Right atrium auricular region (tissue), 2 donors: Measurements from ENCODE around the gene RNF213. TPM values are rescaled to one million over a fixed set of nuclear protein-coding genes. Genes with fewer than 3 reads are reported as not detected.
"Not testable (repeated sequence)": the region's sequence is repeated elsewhere in the genome, so short reads cannot be mapped to it uniquely, and the experiment has no call there.

Experiments used
- DNase-seq: peaks from one replicate; pipeline ENCODE4 v3.0.0-alpha.2; 2019; ENCODE audit warnings: low spot score
- H3K27ac ChIP-seq, 2 donors: fragments of 200-600 bp; sonication (generic); 1 replicate in 1 of 2; 2 replicates in 1 of 2; pipeline ENCODE4 v1.5.1; 2016 to 2019
- H3K27me3 ChIP-seq, 2 donors: fragments of 200-600 bp; sonication (generic); one replicate each; pipeline versions ENCODE4 v1.5.1 to v1.6.0; 2017 to 2019
- H3K36me3 ChIP-seq: fragments of 200-600 bp; sonication (generic); one replicate; pipeline ENCODE4 v1.5.1; 2016
- H3K4me1 ChIP-seq, 2 donors: fragments of 200-600 bp; sonication (generic); one replicate each; pipeline versions ENCODE4 v1.5.1 to v1.6.0; 2017 to 2019
- H3K4me3 ChIP-seq, 2 donors: fragments of 200-600 bp; sonication (generic); 1 replicate in 1 of 2; 2 replicates in 1 of 2; pipeline ENCODE4 v1.5.1; 2017 to 2019; ENCODE audit warnings: mild to moderate bottlenecking in 1 of 2, moderate library complexity in 1 of 2
- H3K9me3 ChIP-seq, 2 donors: fragments of 200-600 bp; sonication (generic); one replicate each; pipeline ENCODE4 v1.5.1; 2019
- total RNA-seq, 2 donors: library from RNA; depleted of rRNA; stranded (reverse); fragments of >200 nt; gene quantifications; one replicate each; pipeline ENCODE4 v1.1.0, GENCODE V29; 2016
- TF ChIP-seq, protein P1 (sequence below), 2 donors: fragments of 200-600 bp; sonication (generic); IDR thresholded peaks; one replicate each; pipeline ENCODE4 v1.5.1; 2019; ENCODE audit warnings: antibody characterized with exemption in 2 of 2

Gene RNF213
- total RNA-seq, 2 donors from 2014 or later, result 27.3 to 36.8 TPM

DNA sequence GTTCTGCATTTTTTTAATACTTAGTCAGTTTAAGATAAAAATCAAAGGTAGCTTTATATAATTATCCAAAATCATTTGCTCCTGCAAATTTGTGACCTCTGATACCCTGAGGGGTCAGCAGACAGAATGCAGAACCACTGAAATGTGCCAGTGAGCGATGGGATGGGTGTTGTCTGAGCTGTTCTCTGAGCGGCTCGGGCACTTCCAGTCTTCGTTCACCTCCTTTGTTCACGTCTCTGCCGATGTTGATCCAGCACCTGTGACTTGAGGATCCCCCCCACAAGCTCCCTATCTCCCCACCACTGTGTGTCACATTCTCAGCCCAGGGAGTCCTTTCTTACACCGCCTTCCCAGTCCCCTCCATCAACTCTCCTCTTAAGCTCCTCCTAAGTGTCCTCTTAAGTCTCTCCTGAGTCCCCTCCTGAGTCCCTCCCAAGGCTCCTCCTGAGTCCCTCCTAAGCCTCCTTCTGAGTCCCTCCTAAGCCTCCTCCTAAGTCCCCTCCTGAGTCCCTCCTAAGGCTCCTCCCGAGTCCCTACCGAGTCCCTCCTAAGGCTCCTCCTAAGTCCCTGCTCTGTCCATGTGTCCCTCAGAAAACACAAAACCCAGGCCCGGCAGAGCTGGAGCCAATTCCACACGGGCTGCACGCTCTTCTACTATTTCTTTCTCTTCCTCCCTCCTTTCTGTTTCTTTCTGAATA, 47.5 kb downstream of the RNF213 start:
- Histone ChIP-seq H3K27me3 (no peaks in the 10 kb centered on the region), H3K4me1 (no peaks in the 10 kb centered on the region), H3K27ac (no peak overlapping the region), H3K9me3 (peaks cover 0 to 15% of the 10 kb centered on the region in 2 donors), H3K36me3 (peaks cover 87% of the 10 kb centered on the region), H3K4me3 (no peak overlapping the region)
- TF ChIP-seq, protein P1, sequence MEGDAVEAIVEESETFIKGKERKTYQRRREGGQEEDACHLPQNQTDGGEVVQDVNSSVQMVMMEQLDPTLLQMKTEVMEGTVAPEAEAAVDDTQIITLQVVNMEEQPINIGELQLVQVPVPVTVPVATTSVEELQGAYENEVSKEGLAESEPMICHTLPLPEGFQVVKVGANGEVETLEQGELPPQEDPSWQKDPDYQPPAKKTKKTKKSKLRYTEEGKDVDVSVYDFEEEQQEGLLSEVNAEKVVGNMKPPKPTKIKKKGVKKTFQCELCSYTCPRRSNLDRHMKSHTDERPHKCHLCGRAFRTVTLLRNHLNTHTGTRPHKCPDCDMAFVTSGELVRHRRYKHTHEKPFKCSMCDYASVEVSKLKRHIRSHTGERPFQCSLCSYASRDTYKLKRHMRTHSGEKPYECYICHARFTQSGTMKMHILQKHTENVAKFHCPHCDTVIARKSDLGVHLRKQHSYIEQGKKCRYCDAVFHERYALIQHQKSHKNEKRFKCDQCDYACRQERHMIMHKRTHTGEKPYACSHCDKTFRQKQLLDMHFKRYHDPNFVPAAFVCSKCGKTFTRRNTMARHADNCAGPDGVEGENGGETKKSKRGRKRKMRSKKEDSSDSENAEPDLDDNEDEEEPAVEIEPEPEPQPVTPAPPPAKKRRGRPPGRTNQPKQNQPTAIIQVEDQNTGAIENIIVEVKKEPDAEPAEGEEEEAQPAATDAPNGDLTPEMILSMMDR (IDR thresholded peaks at IDR 0.05), result no peak
- no peak for DNase-seq

DNA sequence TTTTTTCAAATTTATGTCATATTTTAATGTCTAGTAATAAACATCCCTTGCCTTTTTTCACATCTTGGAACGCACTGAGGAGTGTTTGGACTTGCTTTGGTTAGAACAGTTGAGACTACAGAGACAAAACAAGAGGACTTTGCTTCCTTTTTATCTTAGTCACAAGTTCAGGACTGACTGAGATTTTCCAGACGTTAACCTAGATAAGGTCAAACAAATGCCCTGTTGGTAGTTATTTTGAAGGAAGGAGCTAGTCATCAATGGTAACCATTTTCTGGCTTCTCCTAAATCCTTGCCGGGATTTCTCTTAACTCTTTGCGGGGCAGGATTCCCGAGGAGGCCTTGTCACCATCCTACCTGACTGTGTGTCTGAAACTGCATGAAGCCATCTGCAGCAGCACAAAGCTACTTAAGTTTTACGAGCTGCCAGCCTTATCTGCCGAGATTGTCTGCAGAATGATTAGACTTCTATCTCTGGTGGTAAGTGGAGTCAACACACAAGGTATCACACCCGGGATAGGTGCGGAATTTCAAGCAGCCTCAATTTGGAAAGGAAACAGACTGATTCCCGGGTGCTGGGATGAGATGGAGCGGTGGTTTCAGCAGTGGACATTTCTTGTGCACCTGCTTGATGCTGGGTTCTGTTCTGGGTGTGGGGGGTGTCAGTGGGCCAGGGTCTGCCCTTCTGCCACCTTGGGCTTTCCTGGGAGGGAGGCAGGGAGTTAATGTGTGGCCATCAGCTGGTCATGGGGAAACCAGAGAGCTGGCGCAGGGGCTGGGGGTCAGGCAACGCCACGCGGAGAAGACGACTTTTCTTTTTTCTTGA, 48.3 kb downstream of the RNF213 start:
- H3K36me3 ChIP-seq, result peaks cover 82% of the 10 kb centered on the region
- DNase-seq, result no peak
- TF ChIP-seq, protein P1 (IDR thresholded peaks at IDR 0.05), result no peak

DNA sequence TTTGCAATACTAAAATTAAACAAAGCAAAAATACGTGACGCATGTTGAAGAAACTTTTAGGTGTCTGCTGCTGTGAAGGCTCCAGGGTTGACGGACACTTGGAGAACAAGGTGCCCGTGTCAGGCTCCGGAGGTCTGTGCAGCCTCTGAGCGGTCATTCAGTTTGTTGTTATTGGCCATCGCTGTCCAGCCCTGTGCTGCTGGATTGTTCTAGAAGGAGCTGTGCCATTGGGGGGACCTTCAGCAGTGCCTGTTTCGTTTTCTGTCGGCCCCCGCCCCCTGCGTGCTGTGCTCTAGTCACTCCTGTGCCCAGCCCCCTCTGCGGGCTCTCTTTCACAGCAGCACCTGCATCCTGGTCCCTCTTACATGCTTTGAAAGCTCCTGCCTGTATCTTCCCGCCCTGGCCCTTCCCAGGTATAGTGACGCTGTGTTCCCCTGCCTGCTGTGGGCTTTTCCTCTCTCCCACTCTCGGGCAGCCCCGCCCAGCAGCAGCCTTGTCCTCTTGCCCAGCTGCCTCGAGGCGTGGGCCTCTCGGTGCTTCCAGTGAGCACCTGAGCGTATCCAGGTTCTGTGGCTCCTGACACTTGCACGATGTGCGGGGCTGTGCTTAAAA, 50.7 kb downstream of the RNF213 start:
- H3K9me3 ChIP-seq, result no peaks in the 10 kb centered on the region
- H3K27me3 ChIP-seq, result no peaks in the 10 kb centered on the region
- no peak for DNase-seq
- H3K36me3 ChIP-seq, result peaks cover 64% of the 10 kb centered on the region
- H3K4me3 ChIP-seq, result no peak overlapping the region
- TF ChIP-seq, protein P1 (IDR thresholded peaks at IDR 0.05), result no peak
- H3K4me1 ChIP-seq, result no peaks in the 10 kb centered on the region
- H3K27ac ChIP-seq, result no peak overlapping the region

More for the DNA sequence above, 48.3 kb downstream of the RNF213 start:
- Histone ChIP-seq H3K9me3 (peaks cover 0 to 8% of the 10 kb centered on the region in 2 donors), H3K4me1 (no peaks in the 10 kb centered on the region), H3K27ac (no peak overlapping the region), H3K4me3 (no peak overlapping the region), H3K27me3 (no peaks in the 10 kb centered on the region)

DNA sequence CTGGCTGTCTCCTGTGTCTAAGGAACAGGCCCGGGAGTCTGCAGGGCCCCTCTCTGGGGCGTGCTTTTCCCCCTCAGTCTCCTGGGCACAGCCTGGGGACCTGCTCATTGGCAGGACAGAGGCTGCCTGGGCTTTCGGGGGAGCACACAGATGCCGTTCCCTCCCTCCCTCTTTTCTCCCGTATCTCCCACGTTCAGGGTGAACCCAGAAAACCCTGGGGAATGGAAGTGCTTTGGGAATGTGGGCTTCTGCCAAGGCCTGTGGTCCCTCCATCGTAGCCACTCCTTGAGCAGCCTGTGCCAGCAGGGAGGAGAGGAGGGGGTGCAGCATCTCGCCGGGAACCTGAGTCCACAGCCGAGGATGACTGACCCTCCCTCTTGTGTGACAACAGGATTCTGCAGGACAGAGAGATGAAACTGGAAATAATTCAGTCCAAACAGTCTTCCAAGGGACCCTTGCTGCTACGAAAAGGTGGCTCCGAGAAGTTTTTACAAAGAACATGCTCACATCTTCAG, 52.0 kb downstream of the RNF213 start:
- no peaks in the 10 kb centered on the region for H3K4me1 ChIP-seq
- no peak overlapping the region for H3K4me3 ChIP-seq
- no peak overlapping the region for H3K27ac ChIP-seq
- H3K27me3 ChIP-seq, result no peaks in the 10 kb centered on the region
- H3K36me3 ChIP-seq, result peaks cover 64% of the 10 kb centered on the region
- DNase-seq, result no peak
- TF ChIP-seq, protein P1 (IDR thresholded peaks at IDR 0.05), result no peak
- H3K9me3 ChIP-seq, result no peaks in the 10 kb centered on the region

DNA sequence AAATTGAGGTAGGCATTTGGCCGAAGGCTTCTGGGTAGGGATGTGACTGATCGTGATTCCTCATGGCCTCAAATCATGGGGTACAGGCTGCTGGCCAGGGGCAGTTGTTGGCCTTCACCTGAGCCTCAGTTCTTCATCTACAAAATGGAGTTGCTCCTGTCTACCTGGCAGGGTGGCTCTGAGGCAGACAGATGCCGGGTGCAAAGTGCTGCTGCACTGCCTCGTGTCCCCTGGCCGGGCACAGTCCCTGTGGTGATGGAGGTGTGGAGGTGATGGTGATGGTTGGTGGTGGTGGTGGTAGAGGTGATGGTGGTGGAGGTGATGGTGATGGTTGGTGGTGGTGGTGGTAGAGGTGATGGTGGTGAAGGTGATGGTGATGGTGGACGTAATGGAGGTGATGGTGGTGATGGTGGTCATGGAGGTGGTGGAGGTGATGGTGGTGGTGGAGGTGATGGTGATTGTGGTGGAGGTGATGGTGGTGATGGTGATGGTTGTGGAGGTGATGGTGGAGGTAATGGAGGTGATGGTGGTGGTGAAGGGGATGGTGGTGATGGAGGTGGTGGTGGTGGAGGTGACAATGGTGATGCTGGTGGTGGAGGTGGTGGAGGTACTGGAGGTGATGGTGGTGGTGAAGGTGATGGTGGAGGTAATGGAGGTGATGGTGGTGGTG, 52.6 kb downstream of the RNF213 start:
- Histone ChIP-seq H3K4me3 (no peak overlapping the region), H3K36me3 (peaks cover 64% of the 10 kb centered on the region), H3K4me1 (no peaks in the 10 kb centered on the region), H3K27ac (no peak overlapping the region), H3K9me3 (no peaks in the 10 kb centered on the region), H3K27me3 (no peaks in the 10 kb centered on the region)
- DNase-seq, result no peak
- TF ChIP-seq, protein P1 (IDR thresholded peaks at IDR 0.05), result no peak

DNA sequence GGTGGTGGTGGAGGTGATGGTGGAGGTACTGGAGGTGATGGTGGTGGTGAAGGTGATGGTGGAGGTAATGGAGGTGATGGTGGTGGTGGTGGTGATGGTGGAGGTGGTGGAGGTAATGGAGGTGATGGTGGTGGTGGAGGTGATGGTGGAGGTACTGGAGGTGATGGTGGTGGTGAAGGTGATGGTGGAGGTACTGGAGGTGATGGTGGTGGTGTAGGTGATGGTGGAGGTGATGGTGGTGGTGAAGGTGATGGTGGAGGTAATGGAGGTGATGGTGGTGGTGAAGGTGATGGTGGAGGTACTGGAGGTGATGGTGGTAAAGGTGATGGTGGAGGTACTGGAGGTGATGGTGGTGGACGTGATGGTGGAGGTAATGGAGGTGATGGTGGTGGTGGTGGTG, 53.3 kb downstream of the RNF213 start:
- H3K4me3 ChIP-seq, H3K9me3 ChIP-seq, DNase-seq, H3K27ac ChIP-seq, H3K4me1 ChIP-seq, H3K27me3 ChIP-seq: not testable (repeated sequence)
- peaks cover 58% of the 10 kb centered on the region for H3K36me3 ChIP-seq
